GOT3 (cell line): Measurements from ENCODE around the gene KIF6.
"Not testable (repeated sequence)": the region's sequence is repeated elsewhere in the genome, so short reads cannot be mapped to it uniquely, and the experiment has no call there.

Experiments used
- DNase-seq: peaks from one replicate; lab custom pipeline; 2025; ENCODE audit warnings: mixed read lengths; lab: John Stamatoyannopoulos, UW

KIF6 gene

DNA sequence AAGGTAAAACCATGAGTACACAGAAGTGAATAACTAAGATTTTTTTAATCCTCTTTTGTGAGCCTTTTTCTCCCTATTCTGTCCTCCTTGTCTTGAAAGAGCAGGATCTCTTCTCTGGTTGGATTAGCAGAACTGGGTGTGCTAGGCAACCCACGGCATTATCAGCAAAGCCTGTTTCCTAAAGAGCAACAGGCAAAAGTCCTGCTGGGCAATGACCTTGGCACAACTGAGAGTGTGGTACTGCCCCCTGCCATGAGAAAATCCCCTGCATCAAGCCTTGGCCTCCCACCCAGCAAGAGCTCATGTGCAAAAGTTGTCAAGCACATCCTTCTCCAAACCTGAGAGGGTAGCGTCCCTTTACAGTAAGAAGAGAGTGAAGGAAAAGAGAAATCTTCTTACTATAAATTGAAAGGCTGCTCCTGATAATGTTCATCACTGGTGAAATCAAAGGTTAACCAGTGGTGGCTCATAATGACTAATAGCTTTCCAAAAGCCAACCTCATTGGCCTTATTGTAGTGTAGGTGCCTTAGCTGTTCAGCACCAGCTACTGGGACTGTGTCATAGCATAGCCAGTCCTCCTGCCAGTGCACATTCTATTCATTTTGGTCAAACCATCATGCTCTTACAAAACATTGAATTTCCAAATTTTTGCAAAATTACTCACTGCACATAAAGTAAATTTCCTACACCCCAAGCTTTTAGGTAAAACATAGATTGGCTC is 17.1 kb downstream of the KIF6 start:
- DNase-seq, result no peak

DNA sequence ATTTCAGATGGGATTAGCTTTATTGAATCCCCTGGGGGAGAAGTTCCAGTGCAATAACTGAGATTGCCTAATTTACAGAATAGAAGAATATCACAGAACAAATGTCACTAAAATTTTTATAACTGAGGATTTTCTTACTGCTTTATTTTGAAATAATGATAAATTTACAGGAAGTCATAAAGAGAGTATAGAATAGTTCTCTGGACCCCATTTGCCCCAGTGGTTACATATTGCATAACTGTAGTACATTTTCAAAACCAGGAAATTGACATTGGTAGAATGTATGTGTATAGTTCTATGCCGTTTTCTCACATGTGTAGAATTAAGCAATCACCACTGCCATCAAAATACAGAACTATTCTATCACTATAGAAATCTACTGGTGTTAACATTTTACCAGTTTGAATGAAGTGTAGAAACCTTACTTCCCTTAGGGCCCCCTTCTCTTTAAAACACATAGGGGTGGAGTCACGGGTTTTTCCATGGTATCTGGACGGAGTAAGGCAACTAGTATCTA is 18.3 kb downstream of the KIF6 start:
- no peak for DNase-seq

DNA sequence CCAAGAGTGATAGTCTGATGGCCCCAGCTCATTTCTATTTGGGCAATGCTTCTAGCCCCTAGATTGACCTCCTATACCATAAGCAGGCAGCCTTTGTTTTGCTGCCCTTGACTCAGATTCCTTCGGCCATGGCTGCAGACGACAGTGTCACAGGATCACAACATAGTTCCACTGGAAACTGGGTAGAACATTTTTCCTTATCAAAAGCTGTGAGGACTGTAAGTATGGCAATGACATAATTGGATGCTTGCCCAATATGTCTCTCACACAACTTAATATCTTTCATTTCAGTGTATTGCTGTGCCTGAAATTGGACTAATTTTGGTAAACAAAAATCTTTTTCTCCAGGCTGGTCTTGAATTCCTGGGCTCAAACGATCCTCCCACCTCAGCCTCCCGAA is 22.9 kb downstream of the KIF6 start:
- no peak for DNase-seq

DNA sequence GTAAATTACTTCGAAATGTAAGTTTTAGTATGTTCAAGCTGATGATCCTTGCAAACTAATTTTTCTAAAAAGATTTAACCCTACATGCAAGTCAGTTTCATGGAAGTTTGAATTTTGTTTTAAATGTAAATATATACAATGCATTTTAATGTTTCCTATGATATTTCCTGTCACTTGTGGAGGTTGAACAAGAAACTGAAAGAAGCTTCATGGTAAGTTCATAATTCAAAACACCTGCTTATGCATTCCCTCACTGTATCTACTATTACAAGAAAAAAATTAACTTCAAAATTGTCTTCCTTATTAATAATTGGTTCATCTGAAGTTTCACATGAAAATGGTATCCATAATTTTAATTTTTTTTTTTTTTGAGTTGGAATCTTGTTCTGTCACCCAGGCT is 24.8 kb downstream of the KIF6 start:
- DNase-seq, result no peak

DNA sequence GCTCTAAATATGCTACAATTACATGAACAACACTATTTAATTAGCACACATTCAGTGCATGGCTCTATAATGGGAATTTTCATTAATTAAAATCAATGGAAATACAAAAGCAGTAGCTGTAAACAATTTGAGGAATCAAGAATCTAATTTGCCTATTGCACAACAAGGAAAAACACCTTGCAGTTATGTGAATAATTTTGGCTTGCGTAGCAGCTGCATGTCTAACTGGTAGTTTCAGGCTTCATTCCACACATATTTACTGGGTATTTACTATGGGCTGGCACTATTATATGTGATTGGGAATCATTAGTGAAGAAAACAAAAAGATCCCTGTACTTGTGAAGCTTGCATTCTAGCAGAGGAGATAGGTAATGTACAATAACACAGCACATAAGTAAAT is 26.4 kb downstream of the KIF6 start:
- no peak for DNase-seq

DNA sequence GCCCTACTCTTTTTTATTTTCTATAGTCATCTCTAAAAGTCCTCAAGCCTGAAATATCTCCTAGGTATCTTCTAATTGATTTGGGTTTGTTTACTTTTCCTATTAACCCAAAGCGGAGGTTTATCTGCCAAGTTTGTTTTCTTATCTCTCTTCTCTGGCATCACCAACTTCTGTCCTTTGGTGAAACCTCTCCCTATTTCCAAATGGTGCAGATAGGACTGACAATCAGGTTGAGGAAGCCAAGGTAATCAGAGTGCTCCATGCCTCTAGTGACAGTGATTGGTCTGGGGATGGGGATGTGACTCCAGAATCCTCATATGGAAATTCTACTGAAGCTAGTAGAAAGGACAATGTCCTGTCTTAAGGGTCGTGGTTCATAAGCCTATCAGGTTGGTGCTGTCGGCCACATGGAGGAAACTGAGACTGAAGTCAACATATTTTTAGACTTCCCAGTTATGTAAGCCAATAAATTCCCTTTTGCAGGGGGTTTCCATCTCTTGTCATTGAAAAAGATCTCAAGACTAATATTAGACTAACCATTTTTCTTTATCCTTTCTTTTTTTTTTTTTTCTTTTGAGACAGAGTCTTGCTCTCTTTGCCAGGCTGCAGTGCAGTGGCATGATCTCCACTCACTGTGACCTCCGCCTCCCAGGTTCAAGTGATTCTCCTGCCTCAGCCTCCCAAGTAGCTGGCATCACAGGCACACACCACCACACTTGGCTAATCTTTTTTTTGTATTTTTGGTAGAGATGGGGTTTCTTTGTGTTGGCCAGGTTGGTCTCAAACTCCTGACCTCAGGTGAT is 28.0 kb downstream of the KIF6 start:
- DNase-seq, result no peak

DNA sequence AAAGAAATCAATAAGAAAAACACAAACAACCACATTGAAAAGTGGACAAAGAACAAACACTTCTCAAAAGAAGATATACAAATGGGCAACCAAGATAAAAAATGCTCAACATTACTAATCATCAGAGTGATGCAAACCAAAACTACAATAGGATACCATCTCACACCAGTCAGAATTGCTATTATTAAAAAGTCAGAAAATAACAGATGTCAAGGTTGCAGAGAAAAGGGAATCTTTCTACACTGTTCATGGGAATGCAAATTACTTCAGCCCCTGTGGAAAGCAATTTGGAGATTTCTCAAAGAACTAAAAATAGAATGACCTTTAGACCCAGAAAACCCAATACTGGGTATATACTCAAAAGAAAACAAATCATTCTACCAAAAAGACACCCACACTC is 29.8 kb downstream of the KIF6 start:
- DNase-seq, result no peak

DNA sequence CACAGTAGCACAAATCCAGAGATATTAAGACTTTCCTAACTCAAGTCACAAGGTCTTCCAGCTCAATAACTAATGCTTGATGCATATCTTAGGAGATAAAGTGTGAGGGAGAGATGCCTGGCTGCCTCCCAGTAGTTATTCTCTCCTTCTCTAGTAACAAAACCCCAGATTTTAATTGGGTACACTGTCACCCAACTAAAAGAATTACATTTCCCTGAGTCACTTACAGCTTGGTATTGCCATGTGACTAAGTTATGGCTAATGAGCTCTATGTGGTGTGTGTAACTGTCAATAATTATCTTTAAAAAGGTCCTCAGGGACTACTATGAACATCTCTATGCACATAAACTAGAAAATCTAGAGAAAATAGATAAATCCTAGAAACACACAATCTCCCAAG is 32.0 kb downstream of the KIF6 start:
- DNase-seq, result no peak

DNA sequence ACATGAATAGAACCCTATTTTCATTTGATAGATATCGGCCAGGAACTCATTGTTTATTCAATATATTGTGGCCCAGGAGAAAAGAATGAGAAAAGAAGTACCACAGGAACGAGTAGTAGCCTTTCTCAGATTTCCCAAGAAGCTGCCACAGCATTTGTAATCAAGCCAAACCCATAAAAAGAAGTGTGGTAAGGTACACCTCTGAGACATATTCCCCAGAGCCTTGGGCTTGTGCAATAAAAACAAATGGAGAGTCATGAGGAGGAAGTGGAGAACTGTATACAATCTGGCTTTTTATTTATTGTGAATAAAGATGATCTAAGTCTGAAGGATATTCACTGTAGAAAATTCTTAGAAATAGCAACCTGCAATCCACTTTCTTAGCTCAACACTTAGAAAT is 36.7 kb downstream of the KIF6 start:
- DNase-seq, result no peak

DNA sequence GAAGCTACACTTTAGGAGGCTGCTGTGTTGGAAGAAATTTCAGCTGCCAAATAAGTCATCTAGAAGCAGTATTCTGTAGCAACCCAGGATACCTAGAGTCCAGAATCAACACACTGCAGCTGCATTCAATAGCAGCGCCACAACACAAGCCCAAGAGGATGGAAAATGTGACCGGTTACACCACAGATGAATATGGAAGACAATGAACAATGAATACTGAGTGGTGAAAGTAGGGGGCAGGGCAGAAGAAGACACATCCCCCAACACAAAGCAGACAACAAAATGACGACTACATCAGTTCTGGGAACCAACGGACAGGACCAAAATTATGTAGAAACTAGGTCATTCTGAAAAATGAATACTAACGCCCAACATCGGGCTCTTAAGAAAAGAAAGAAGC is 38.2 kb downstream of the KIF6 start:
- no peak for DNase-seq

DNA sequence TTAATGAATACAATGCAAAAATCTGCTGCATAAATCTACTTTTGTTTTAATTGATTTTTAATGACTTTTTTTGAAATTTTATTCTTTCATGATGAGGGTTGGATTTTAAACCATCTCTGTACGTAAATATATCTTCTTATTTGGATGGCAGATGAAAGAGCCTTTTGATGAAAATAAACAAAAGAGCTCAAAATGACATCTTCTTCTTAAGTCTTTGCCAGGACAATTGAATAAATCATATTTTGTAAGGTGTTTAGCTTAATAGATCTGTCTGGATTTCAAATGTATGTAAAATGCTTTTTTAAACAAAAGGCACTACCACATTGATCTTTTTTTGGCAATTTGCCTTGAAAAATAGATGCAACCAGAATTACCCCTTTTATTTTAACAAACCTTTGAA is 39.3 kb downstream of the KIF6 start:
- DNase-seq, result no peak

DNA sequence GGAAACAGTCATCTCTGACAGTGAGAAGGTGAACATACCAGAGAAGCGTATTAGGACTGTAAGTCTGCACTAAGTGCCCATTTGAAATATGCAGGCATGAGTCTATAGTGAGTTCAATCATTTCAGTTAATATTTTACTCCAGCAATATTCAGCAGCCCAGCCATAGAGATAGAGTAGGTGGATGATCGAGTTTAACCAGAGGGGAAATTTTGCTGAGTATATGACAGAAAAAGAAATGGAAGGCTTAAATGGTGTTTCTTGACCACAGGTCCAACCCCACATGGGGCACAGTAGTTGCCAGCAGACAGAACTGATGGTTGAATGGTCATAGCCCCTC is 39.8 kb downstream of the KIF6 start:
- no peak for DNase-seq

DNA sequence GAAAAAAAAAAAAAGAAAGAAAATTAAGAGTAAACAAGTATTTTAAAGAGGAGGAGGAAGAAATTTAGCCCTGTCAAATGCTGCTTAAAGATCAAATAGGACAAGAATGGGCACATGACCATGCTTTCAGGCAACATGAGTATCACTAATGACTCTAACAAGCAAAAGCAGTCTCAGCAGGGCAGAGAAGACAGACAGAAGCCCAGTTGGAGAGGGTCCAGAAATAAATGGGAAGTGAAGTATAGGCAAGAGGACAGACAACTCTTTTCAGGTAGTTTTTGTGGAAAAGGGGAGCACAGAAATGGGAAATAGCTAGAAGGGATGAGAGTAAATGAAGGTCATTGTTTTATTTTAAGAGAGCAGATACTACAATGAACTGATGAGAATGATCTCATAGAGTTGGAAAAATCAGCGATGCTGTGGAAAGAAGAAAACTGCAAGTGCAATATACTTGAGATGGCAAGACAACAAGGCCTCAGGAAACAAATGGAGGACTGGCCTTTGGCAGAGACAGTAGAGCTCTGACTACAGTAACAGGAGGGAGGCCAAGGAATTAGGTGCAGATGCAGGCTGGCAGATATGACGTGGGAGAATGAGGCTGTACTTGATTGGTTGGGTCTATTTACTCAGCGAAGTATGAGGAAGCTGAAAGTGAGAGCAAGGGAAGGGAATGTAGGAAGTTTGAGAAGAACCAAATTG is 40.3 kb downstream of the KIF6 start:
- no peak for DNase-seq

DNA sequence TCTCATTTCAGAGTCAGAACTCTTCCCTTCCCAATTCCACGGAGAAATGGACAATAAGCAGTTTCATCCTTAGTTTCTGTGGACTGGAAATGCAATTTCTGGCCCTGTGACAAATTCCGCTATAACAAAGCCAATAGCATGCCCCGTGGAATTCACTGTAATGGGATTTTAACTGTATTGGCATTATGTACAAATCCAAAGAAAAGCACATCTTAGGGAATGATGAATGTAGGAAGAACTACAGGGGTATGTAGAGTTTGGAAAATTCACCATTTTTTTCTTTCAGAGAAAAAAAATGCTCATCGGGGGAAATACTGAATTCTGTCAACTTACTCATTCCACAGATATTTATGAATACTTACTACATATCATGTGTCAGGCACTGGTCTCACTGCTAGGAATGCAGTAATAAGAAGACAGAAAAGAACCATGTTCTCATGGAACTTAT is 43.5 kb downstream of the KIF6 start:
- DNase-seq, result no peak

DNA sequence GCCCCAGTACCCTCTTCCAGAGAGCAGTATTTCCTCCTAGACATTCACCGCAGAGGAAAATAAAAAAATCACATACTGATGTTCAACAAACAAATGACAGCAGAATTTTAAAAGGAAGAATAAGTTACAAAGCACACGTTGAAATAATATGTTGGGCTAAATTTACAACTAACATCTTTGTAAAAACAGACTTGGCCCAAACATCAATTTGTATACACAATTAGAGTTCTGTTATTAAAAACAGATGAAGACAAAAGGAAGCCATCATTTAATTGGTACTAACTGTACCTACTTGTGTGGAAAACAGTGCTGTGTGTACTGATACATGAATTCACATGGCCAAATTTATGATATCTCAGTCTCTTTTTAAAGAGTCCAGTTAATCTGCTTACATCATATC is 46.3 kb downstream of the KIF6 start:
- no peak for DNase-seq

DNA sequence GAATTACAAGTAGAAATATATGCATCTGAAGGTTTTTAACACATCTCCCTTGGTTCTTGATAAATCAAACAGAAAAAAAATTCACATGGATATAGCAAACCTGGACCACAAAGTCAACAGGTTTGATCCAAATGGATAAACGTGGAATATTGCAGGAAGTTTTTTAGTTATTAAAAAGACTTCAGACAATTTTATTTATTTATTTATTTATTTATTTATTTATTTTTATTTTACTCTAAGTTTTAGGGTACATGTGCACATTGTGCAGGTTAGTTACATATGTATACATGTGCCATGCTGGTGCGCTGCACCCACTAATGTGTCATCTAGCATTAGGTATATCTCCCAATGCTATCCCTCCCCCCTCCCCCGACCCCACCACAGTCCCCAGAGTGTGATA is 47.9 kb downstream of the KIF6 start:
- DNase-seq, result not testable (repeated sequence)

DNA sequence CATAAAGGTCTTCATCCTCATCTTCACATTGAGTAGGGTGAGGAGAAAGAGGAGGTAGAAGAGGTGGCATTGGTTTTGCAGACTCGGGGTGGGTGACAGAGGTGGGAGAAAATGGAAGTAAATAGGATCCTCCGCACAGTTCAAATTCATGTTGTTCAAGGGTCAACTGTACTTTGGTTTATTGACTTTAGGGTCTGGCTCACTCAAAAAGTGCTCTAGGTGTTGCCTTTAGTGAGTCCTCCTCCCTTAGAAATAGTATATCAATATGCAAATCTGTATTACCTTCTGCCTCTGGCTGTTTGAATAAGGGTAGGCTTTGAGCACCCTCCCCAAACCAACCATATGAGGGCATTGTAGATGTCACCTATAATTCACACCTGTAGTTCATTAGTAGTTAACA is 54.7 kb downstream of the KIF6 start:
- no peak for DNase-seq

DNA sequence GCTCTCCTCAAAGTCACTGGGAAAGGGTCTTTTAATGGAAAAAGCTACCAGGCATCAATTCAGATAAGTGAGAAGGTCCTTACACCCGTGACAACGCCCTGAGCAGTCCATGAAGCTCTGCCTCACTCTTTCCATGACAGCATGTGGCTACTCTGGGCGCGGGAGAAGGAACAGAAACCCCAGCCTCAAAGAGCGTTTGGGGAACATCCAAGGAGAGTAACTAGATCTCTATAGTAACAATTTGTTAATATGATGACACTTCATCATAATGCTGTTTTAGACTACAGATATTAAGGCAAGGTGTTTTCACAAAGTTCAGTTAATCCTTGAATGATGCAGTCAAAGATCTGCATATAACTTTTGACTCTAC is 55.2 kb downstream of the KIF6 start:
- no peak for DNase-seq

DNA sequence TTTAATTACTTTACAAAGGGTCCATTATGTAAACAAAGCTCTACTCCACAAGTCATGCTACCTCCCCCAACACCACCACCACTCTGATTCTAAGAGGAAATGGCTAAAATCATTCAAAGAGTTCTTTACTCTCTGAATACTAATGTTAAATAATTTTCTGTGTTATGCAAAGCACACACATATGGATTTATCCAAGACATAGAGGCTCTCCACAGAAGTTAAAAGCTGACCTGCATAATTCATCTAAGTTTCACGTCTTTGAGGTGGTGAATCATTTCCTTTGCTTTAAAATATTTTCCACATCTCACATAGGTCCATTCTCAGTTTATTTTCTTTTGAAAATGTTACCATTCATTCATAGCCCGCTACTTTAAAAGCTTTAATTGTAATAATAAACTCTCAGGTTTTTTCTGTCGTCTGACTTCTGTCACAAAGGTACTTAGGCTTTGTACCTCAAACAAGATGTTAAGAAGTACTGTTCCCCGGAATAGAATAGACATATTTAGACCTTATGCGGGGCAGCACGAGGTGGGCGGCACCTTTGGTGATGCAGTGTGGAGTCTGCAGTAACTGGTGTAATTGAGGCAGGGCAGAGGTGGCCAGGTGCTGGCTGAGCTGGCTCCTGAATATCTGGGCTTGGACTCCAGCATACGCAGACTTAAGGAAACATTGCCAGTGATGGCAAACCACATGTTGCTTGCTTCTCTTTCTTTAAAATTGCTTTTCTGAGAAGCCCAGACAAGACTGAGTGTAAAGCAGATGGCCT is 55.8 kb downstream of the KIF6 start:
- no peak for DNase-seq

DNA sequence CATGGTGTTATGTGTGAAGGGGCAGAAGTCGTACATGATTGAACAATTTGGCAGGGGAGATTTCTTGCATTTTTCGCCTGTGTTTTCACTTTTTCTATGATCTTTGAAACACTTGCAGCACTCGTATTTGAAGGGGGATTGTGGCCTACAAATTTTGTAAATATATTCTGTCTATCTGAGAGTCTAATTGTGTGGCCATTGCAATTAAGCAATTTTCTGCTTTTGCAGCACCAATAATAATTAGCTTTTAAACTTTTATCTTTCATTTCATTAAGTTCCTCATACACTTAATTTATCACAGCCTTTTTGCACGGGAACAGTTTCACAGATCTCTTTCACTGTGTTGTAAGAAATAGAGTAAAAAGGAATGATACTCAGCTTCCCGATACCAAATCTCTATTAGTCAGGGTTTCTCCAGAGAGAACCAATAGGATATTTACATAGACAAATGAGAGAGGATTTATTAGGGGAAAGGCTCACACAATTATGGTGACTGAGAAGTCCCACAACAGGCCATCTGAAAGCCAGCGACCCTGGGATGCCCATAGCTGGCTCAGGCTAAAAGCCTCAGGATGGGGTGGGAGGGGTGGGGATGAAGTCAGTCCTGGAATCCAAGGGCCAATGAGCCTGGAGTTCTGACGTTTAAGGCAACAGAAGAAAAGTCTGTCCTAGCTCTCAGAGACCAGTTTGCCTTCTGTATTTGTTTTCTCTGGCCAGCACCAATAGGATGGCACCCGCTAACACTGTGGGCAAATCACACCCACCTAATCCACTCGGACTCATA is 58.3 kb downstream of the KIF6 start:
- no peak for DNase-seq

DNA sequence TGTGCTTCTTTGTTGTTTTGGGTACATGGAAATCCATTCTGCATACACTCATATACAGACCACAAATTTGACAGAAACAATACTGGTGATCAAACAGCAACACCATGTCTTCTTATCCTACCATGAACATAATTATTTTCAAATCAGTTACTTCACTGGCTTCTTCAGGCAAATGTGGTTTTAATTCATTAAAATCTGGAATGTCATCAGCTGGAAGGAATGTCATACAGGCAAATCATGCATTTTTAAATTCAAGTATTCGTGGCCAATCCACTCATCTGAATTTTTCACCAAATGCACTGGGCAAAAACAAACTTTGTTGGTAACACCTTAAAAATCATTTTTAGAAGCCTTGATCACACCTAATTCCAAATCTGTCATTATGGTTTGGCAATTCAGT is 59.3 kb downstream of the KIF6 start:
- no peak for DNase-seq
